ENCODE results near the gene CDT1. TPM values are rescaled to one million over a fixed set of nuclear protein-coding genes. Genes with fewer than 3 reads are reported as not detected.

CDT1 gene
- total RNA-seq, 3 donors from 2014 or later (not counting 1 experiment from before 2014, with no cell fraction given): 2.2 to 3.8 (median 2.6) TPM

GRCh38 chr16:88796278-88796677 is 7.3 kb upstream of the CDT1 start:
- peaks cover 4 to 14% of the 10 kb centered on the region in 2 donors for H3K4me1 Mint-ChIP-seq
- WGBS (ENCODE audit: insufficient coverage): 94% methylated on average over 4 of the region's 4 CpGs
- Histone ChIP-seq H3K4me3 (ENCODE audit: low read length) (no peak overlapping the region), H3K36me3 (ENCODE audit: control insufficient read depth, insufficient read depth, low read length) (no peaks in the 10 kb centered on the region), H3K27ac (ENCODE audit: low read length) (no peak overlapping the region), H3K9me3 (ENCODE audit: control insufficient read depth, insufficient read depth, low read length) (no peaks in the 10 kb centered on the region), H3K4me1 (ENCODE audit: control insufficient read depth, insufficient read depth, low read length) (peaks cover 46% of the 10 kb centered on the region), H3K27me3 (ENCODE audit: control insufficient read depth, insufficient read depth, low read length) (no peaks in the 10 kb centered on the region)
- no peak overlapping the region for H3K27ac Mint-ChIP-seq
- no peak for TF ChIP-seq CTCF (IDR thresholded peaks at IDR 0.05)
- H3K4me3 Mint-ChIP-seq: no peak overlapping the region
- H3K9me3 Mint-ChIP-seq: no peaks in the 10 kb centered on the region
- ATAC-seq (no peak), DNase-seq (no peak)
- intact Hi-C loops (cut with micrococcal nuclease): no loop called here
- H3K27me3 Mint-ChIP-seq (ENCODE audit: low read depth in 2 of 2): no peaks in the 10 kb centered on the region
- H3K36me3 Mint-ChIP-seq: no peaks in the 10 kb centered on the region

- 84% methylated on average over 4 of the region's 4 CpGs for WGBS (ENCODE audit: insufficient coverage)
- peaks cover 41% of the 10 kb centered on the region for H3K4me1 ChIP-seq (ENCODE audit: control insufficient read depth, insufficient read depth, low read length)
Observed at GRCh38 chr16:88798073-88798472, 5.5 kb upstream of the CDT1 start.

GRCh38 chr16:88798772-88799455 is 4.7 kb upstream of the CDT1 start:
- Mint-ChIP-seq H3K36me3 (no peaks in the 10 kb centered on the region), H3K4me3 (no peak overlapping the region), H3K9me3 (no peaks in the 10 kb centered on the region), H3K4me1 (no peaks in the 10 kb centered on the region), H3K27me3 (ENCODE audit: low read depth in 2 of 2) (no peaks in the 10 kb centered on the region), H3K27ac (no peak overlapping the region)
- no peaks in the 10 kb centered on the region for H3K36me3 ChIP-seq (ENCODE audit: control insufficient read depth, insufficient read depth, low read length)
- no peak overlapping the region for H3K27ac ChIP-seq (ENCODE audit: low read length)
- intact Hi-C loops (cut with micrococcal nuclease): no loop called here
- no peak for TF ChIP-seq CTCF (IDR thresholded peaks at IDR 0.05)
- H3K4me1 ChIP-seq (ENCODE audit: control insufficient read depth, insufficient read depth, low read length): peaks cover 33% of the 10 kb centered on the region
- no peaks in the 10 kb centered on the region for H3K9me3 ChIP-seq (ENCODE audit: control insufficient read depth, insufficient read depth, low read length)
- no peak for ATAC-seq
- no peaks in the 10 kb centered on the region for H3K27me3 ChIP-seq (ENCODE audit: control insufficient read depth, insufficient read depth, low read length)
- H3K4me3 ChIP-seq (ENCODE audit: low read length): no peak overlapping the region
- no peak for DNase-seq

More at GRCh38 chr16:88798073-88798472, 5.5 kb upstream of the CDT1 start:
- Mint-ChIP-seq H3K4me3 (no peak overlapping the region), H3K27ac (no peak overlapping the region), H3K9me3 (no peaks in the 10 kb centered on the region), H3K36me3 (no peaks in the 10 kb centered on the region), H3K4me1 (peaks cover 3% of the 10 kb centered on the region in 2 donors), H3K27me3 (ENCODE audit: low read depth in 2 of 2) (no peaks in the 10 kb centered on the region)
- no peak for ATAC-seq
- no peak for TF ChIP-seq CTCF (IDR thresholded peaks at IDR 0.05)
- Histone ChIP-seq H3K27ac (ENCODE audit: low read length) (no peak overlapping the region), H3K27me3 (ENCODE audit: control insufficient read depth, insufficient read depth, low read length) (no peaks in the 10 kb centered on the region), H3K9me3 (ENCODE audit: control insufficient read depth, insufficient read depth, low read length) (no peaks in the 10 kb centered on the region), H3K4me3 (ENCODE audit: low read length) (no peak overlapping the region), H3K36me3 (ENCODE audit: control insufficient read depth, insufficient read depth, low read length) (no peaks in the 10 kb centered on the region)
- intact Hi-C loops (cut with micrococcal nuclease): no loop called here
- no peak for DNase-seq

Measured in natural killer cell (primary cell).